ENCODE data around the gene ANKRD36B.
"Not testable (repeated sequence)": the region's sequence is repeated elsewhere in the genome, so short reads cannot be mapped to it uniquely, and the experiment has no call there.

The ANKRD36B gene

GRCh38 chr2:97589598-97590510, at the start of gene ANKRD36B:
Gene ANKRD36B (minus strand): TSS chr2:97589877. CDS start chr2:97589685, 192 bp downstream.
- peak; percentile 88 for DNase-seq
- in situ Hi-C loops (cut with MboI; ENCODE audit: low pct_unique_long_range_greater_than_20kb, low sequenced_read_pairs), result not testable (repeated sequence)

GRCh38 chr2:97626049-97626430, 36.4 kb upstream of the ANKRD36B start:
- in situ Hi-C loops (cut with MboI; ENCODE audit: low pct_unique_long_range_greater_than_20kb, low sequenced_read_pairs); DNase-seq: not testable (repeated sequence)

- in situ Hi-C loops (cut with MboI; ENCODE audit: low pct_unique_long_range_greater_than_20kb, low sequenced_read_pairs), result not testable (repeated sequence)
Measured at GRCh38 chr2:97625354-97626048, 35.8 kb upstream of the ANKRD36B start.

GRCh38 chr2:97622976-97623375, 33.3 kb upstream of the ANKRD36B start:
- in situ Hi-C loops (cut with MboI; ENCODE audit: low pct_unique_long_range_greater_than_20kb, low sequenced_read_pairs); DNase-seq: not testable (repeated sequence)

More at GRCh38 chr2:97625354-97626048, 35.8 kb upstream of the ANKRD36B start:
- not testable (repeated sequence) for DNase-seq

GRCh38 chr2:97620492-97620891, 30.8 kb upstream of the ANKRD36B start:
- DNase-seq; in situ Hi-C loops (cut with MboI; ENCODE audit: low pct_unique_long_range_greater_than_20kb, low sequenced_read_pairs): not testable (repeated sequence)

- in situ Hi-C loops (cut with MboI; ENCODE audit: low pct_unique_long_range_greater_than_20kb, low sequenced_read_pairs), result not testable (repeated sequence)
Measured at GRCh38 chr2:97618939-97619827, 29.5 kb upstream of the ANKRD36B start.

GRCh38 chr2:97617911-97618310, 28.2 kb upstream of the ANKRD36B start:
- no peak for DNase-seq
- in situ Hi-C loops (cut with MboI; ENCODE audit: low pct_unique_long_range_greater_than_20kb, low sequenced_read_pairs), result no loop called here

More at GRCh38 chr2:97618939-97619827, 29.5 kb upstream of the ANKRD36B start:
- peak; percentile 3 for DNase-seq

- DNase-seq; in situ Hi-C loops (cut with MboI; ENCODE audit: low pct_unique_long_range_greater_than_20kb, low sequenced_read_pairs): not testable (repeated sequence)
Measured at GRCh38 chr2:97615746-97616145, 26.1 kb upstream of the ANKRD36B start.

- in situ Hi-C loops (cut with MboI; ENCODE audit: low pct_unique_long_range_greater_than_20kb, low sequenced_read_pairs), result not testable (repeated sequence)
Measured at GRCh38 chr2:97611895-97612294, 22.2 kb upstream of the ANKRD36B start.

GRCh38 chr2:97608745-97609144, 19.1 kb upstream of the ANKRD36B start:
- in situ Hi-C loops (cut with MboI; ENCODE audit: low pct_unique_long_range_greater_than_20kb, low sequenced_read_pairs); DNase-seq: not testable (repeated sequence)

More at GRCh38 chr2:97611895-97612294, 22.2 kb upstream of the ANKRD36B start:
- DNase-seq, result not testable (repeated sequence)

- in situ Hi-C loops (cut with MboI; ENCODE audit: low pct_unique_long_range_greater_than_20kb, low sequenced_read_pairs), result not testable (repeated sequence)
- peak; percentile 4 for DNase-seq
Measured at GRCh38 chr2:97605524-97606339, 16.1 kb upstream of the ANKRD36B start.

- DNase-seq; in situ Hi-C loops (cut with MboI; ENCODE audit: low pct_unique_long_range_greater_than_20kb, low sequenced_read_pairs): not testable (repeated sequence)
Measured at GRCh38 chr2:97605109-97605508, 15.4 kb upstream of the ANKRD36B start.

- in situ Hi-C loops (cut with MboI; ENCODE audit: low pct_unique_long_range_greater_than_20kb, low sequenced_read_pairs), result not testable (repeated sequence)
Measured at GRCh38 chr2:97601537-97601936, 11.9 kb upstream of the ANKRD36B start.

GRCh38 chr2:97596180-97596579, 6.5 kb upstream of the ANKRD36B start:
- in situ Hi-C loops (cut with MboI; ENCODE audit: low pct_unique_long_range_greater_than_20kb, low sequenced_read_pairs), result not testable (repeated sequence)

More at GRCh38 chr2:97601537-97601936, 11.9 kb upstream of the ANKRD36B start:
- DNase-seq, result not testable (repeated sequence)

GRCh38 chr2:97593520-97593919, 3.8 kb upstream of the ANKRD36B start:
- not testable (repeated sequence) for DNase-seq

More at GRCh38 chr2:97596180-97596579, 6.5 kb upstream of the ANKRD36B start:
- not testable (repeated sequence) for DNase-seq

GRCh38 chr2:97590515-97591394, 1.1 kb upstream of the ANKRD36B start:
- peak; percentile 90 for DNase-seq
- in situ Hi-C loops (cut with MboI; ENCODE audit: low pct_unique_long_range_greater_than_20kb, low sequenced_read_pairs), result not testable (repeated sequence)

More at GRCh38 chr2:97593520-97593919, 3.8 kb upstream of the ANKRD36B start:
- in situ Hi-C loops (cut with MboI; ENCODE audit: low pct_unique_long_range_greater_than_20kb, low sequenced_read_pairs), result not testable (repeated sequence)

- in situ Hi-C loops (cut with MboI; ENCODE audit: low pct_unique_long_range_greater_than_20kb, low sequenced_read_pairs); DNase-seq: not testable (repeated sequence)
Measured at GRCh38 chr2:97589257-97589597, 450 bp downstream of the ANKRD36B start.
